AG04450 (cell line): ENCODE measurements around the gene IDUA. TPM values are rescaled to one million over a fixed set of nuclear protein-coding genes. Genes with fewer than 3 reads are reported as not detected.

Source experiments
- CTCF ChIA-PET: fragments of 300-600, 350-600 bp; formaldehyde crosslinking; extraction: SDS; loops from one replicate; lab custom pipeline; 2022; ENCODE audit warnings: antibody characterized with exemption, inconsistent platforms; lab: Charles Lee
- POLR2A ChIA-PET: fragments of 350-600 bp; formaldehyde crosslinking; extraction: SDS; loops from one replicate; lab custom pipeline; 2021; ENCODE audit warnings: antibody characterized with exemption, inconsistent platforms; lab: Yijun Ruan, JAX
- DNase-seq: peaks from one replicate; pipeline ENCODE4 v3.0.0-alpha.2; 2011; ENCODE audit warnings: low read depth, low spot score
- H3K27ac ChIP-seq: one replicate; pipeline ENCODE4 v1.5.1; 2012; ENCODE audit warnings: low read depth, low read length, control low read depth
- H3K27me3 ChIP-seq: one replicate; pipeline ENCODE4 v1.6.0; 2012; ENCODE audit warnings: low read length; ENCODE audit not compliant: control insufficient read depth, insufficient read depth
- H3K4me3 ChIP-seq: 2 replicates; pipeline ENCODE4 v1.5.1; 2011; ENCODE audit warnings: mild to moderate bottlenecking, low read depth, low read length, control low read depth
- H3K9me3 ChIP-seq: 2 replicates; pipeline ENCODE4 v1.5.1; 2012; ENCODE audit warnings: low read length; ENCODE audit not compliant: control insufficient read depth, insufficient read depth
- CTCF ChIP-seq: IDR thresholded peaks from 2 replicates; pipeline ENCODE4 v1.5.1; 2011; ENCODE audit warnings: low read depth, low read length, control low read depth, inconsistent platforms
- polyA plus RNA-seq: library from polyadenylated mRNA; depleted of rRNA; stranded (reverse); fragments of >200 nt; gene quantifications from 2 replicates; pipeline ENCODE4 v1.2.3, GENCODE V29; 2011

Gene IDUA
- polyA plus RNA-seq, 1 experiment: 3.9 TPM

- Histone ChIP-seq H3K9me3 (peaks cover 12% of the 10 kb centered on the region), H3K27ac (no peak overlapping the region), H3K4me3 (no peak overlapping the region), H3K27me3 (peaks cover 74% of the 10 kb centered on the region)
- ChIA-PET POLR2A (no interaction called here), CTCF (no interaction called here)
- no peak for DNase-seq
- TF ChIP-seq CTCF: no peak
Observed at GRCh38 chr4:1004557-1005485, 18.0 kb downstream of the IDUA start.

GRCh38 chr4:1006856-1007255, 20.0 kb downstream of the IDUA start:
- Histone ChIP-seq H3K4me3 (no peak overlapping the region), H3K9me3 (peaks cover 12% of the 10 kb centered on the region), H3K27me3 (peaks cover 55% of the 10 kb centered on the region), H3K27ac (no peak overlapping the region)
- CTCF ChIA-PET: no interaction called here
- no peak for TF ChIP-seq CTCF
- DNase-seq: no peak
- POLR2A ChIA-PET: no interaction called here

- no peak for DNase-seq
- Histone ChIP-seq H3K4me3 (peak overlapping the region; percentile 66), H3K27me3 (peaks cover 40% of the 10 kb centered on the region), H3K9me3 (peaks cover 12% of the 10 kb centered on the region), H3K27ac (no peak overlapping the region)
- no peak for TF ChIP-seq CTCF
- CTCF ChIA-PET: no interaction called here
- POLR2A ChIA-PET: no interaction called here
Observed at GRCh38 chr4:1008840-1009541, 22.1 kb downstream of the IDUA start.

GRCh38 chr4:1009542-1010394, 22.9 kb downstream of the IDUA start:
- POLR2A ChIA-PET: interaction anchor here (0.6 to 1.3 kb wide), 5 partner anchors 22 to 337 kb away, joined by 3 to 5 read pairs (median 4); partner anchors contain the start of gene UVSSA
- Histone ChIP-seq H3K27ac (no peak overlapping the region), H3K9me3 (peaks cover 12% of the 10 kb centered on the region), H3K4me3 (peak overlapping the region; percentile 66), H3K27me3 (peaks cover 34% of the 10 kb centered on the region)
- TF ChIP-seq CTCF: no peak
- CTCF ChIA-PET: no interaction called here
- no peak for DNase-seq
